Type B pancreatic cell (in vitro differentiated cells): ENCODE data around the gene NR6A1. TPM values are rescaled to one million over a fixed set of nuclear protein-coding genes. Genes with fewer than 3 reads are reported as not detected.

Experiments used
- DNase-seq: peaks from one replicate; pipeline ENCODE4 v3.0.0; 2021; ENCODE audit warnings: mixed read lengths; ENCODE audit not compliant: unreplicated experiment; ENCODE audit errors: extremely low spot score
- H3K27ac Mint-ChIP-seq: 2 replicates; pipeline ENCODE4 v1.8.0; 2021; ENCODE audit warnings: mild to moderate bottlenecking, mixed read lengths
- H3K27me3 Mint-ChIP-seq: 2 replicates; pipeline ENCODE4 v1.8.0; 2021; ENCODE audit warnings: mixed read lengths
- H3K36me3 Mint-ChIP-seq: 2 replicates; pipeline ENCODE4 v1.8.0; 2021; ENCODE audit warnings: mixed read lengths
- H3K4me1 Mint-ChIP-seq: one replicate; pipeline ENCODE4 v1.8.0; 2021; ENCODE audit warnings: mixed read lengths; ENCODE audit not compliant: unreplicated experiment
- H3K4me3 Mint-ChIP-seq: 2 replicates; pipeline ENCODE4 v1.8.0; 2021; ENCODE audit warnings: mild to moderate bottlenecking, mixed read lengths
- H3K9me3 Mint-ChIP-seq: 2 replicates; pipeline ENCODE4 v1.8.0; 2021; ENCODE audit warnings: mixed read lengths
- total RNA-seq: library from RNA; stranded (reverse); gene quantifications from 2 replicates; pipeline ENCODE4 v1.2.1, GENCODE V29; 2021; ENCODE audit warnings: low replicate concordance
- TF ChIP-seq, protein P1 (sequence below): fragments of 200-600 bp; sonication (generic); conservative IDR thresholded peaks from 2 replicates; pipeline ENCODE4 v1.5.0; 2021; ENCODE audit warnings: antibody characterized with exemption, mild to moderate bottlenecking

The NR6A1 gene
- total RNA-seq, 1 donor from 2014 or later, result 10.0 TPM

DNA sequence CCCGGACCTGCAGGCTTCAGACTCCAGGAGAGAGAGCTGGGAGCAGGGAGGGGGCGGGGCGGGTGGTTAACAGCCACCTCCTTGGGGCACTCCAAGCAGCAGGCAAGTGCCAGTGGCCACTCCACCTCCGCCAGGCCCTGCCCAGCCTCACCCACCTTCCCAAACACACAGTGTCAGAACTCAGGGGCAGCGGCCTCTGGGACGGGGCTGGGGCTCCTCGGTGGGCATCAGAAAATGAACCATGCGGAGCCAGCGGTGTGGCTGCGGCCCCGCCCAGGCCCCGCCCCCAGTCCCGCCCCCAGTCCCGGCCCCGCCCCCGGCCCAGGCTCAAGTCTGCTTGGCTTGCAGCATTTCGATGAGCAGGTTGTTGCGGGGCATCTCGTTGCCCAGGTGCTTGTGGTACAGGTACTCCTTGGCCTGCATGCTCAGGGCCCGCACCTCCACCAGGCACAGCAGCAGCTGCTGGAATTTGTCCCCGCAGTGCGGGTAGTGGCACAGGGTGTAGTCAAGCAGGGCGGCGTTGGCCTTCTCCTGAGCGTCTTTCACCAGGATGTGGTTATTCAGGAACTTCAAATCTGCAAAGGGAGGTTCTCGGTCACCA lies 288.6 kb downstream of the NR6A1 start:
- Mint-ChIP-seq H3K9me3 (no peaks in the 10 kb centered on the region), H3K27me3 (peaks cover 51% of the 10 kb centered on the region), H3K4me3 (no peak overlapping the region), H3K27ac (no peak overlapping the region), H3K36me3 (no peaks in the 10 kb centered on the region), H3K4me1 (peaks cover 5% of the 10 kb centered on the region)
- no peak for DNase-seq
- TF ChIP-seq, protein P1, sequence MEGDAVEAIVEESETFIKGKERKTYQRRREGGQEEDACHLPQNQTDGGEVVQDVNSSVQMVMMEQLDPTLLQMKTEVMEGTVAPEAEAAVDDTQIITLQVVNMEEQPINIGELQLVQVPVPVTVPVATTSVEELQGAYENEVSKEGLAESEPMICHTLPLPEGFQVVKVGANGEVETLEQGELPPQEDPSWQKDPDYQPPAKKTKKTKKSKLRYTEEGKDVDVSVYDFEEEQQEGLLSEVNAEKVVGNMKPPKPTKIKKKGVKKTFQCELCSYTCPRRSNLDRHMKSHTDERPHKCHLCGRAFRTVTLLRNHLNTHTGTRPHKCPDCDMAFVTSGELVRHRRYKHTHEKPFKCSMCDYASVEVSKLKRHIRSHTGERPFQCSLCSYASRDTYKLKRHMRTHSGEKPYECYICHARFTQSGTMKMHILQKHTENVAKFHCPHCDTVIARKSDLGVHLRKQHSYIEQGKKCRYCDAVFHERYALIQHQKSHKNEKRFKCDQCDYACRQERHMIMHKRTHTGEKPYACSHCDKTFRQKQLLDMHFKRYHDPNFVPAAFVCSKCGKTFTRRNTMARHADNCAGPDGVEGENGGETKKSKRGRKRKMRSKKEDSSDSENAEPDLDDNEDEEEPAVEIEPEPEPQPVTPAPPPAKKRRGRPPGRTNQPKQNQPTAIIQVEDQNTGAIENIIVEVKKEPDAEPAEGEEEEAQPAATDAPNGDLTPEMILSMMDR, result no peak

DNA sequence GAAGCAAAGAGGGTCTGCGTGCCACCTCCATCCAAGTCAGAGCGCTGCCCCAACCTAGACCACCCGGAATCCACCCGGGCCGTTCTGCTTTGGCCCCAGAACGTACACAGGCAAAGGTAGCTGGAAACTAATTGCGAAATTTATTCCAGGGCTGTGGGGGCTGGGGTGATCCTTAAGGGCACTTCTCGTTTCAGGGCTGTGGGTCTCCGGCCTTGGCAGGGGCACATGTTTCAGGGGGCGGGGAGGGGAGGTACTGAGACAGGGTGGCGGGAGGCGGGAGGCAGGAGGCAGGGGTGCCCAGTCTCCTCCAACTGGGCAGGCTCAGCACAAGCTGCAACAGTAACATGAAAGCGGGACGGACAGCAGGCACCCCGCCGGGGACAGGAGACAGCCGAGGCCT lies 290.0 kb downstream of the NR6A1 start:
- DNase-seq, result no peak
- Mint-ChIP-seq H3K9me3 (no peaks in the 10 kb centered on the region), H3K4me1 (peaks cover 5% of the 10 kb centered on the region), H3K27me3 (peaks cover 44% of the 10 kb centered on the region), H3K36me3 (no peaks in the 10 kb centered on the region), H3K27ac (no peak overlapping the region), H3K4me3 (no peak overlapping the region)
- TF ChIP-seq, protein P1, result no peak

DNA sequence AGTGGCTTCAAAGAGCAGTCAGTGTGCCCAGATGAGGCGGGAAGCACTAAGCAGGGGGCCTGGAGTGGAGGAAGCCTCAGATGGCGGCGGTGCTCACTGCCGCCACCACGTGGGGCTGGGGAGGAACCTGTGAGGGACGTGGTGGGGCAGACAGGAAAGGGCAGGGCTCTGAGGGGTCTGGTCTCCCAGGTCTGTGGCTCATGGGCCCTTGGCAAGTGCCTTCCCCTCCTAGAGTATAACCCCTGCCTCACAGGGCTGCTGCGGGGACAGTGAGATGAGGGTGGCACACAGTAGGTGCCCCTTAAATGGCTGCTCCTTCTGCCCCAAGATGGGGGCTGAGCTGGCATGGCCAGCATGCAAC lies 290.5 kb downstream of the NR6A1 start:
- no peak for DNase-seq
- no peaks in the 10 kb centered on the region for H3K9me3 Mint-ChIP-seq
- H3K36me3 Mint-ChIP-seq, result no peaks in the 10 kb centered on the region
- H3K4me1 Mint-ChIP-seq, result peaks cover 5% of the 10 kb centered on the region
- TF ChIP-seq, protein P1, result peak; percentile 64
- peaks cover 43% of the 10 kb centered on the region for H3K27me3 Mint-ChIP-seq
- H3K27ac Mint-ChIP-seq, result no peak overlapping the region
- no peak overlapping the region for H3K4me3 Mint-ChIP-seq

DNA sequence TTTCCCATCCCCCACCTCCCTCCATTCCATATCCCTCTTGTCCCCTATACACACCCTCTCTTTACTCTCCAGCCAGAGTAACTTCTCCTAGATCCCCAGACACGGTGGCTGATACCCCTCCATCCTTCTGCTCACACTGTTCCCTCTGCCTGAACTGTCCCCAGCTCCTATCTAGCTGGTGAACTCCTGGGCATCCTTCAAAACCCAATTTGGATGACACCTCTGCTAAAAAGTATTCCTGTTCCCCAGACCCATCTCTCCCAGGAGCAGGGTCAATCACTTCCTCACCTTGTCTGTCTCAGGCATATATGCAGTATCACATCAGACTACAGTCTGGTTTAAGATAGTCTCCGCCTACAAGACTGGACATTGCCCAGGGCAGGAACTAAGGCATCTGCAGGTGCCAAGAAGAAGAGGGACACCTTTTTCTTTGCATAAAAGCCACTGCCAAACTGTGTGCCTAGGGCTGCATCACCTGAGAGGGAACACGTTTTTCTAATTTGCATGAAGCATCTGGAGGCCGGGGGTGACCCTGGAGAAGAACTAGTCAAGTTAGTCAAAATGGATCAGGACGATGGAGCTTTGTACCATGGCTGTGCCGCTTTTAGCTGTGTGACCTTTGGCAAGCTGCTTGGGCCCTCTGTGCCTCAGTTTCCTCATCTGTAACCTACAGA lies 291.0 kb downstream of the NR6A1 start:
- no peak overlapping the region for H3K4me3 Mint-ChIP-seq
- peaks cover 5% of the 10 kb centered on the region for H3K4me1 Mint-ChIP-seq
- TF ChIP-seq, protein P1, result no peak
- peak overlapping the region; percentile 22 for H3K27ac Mint-ChIP-seq
- H3K9me3 Mint-ChIP-seq, result no peaks in the 10 kb centered on the region
- DNase-seq, result no peak
- H3K36me3 Mint-ChIP-seq, result no peaks in the 10 kb centered on the region
- H3K27me3 Mint-ChIP-seq, result peaks cover 40% of the 10 kb centered on the region

DNA sequence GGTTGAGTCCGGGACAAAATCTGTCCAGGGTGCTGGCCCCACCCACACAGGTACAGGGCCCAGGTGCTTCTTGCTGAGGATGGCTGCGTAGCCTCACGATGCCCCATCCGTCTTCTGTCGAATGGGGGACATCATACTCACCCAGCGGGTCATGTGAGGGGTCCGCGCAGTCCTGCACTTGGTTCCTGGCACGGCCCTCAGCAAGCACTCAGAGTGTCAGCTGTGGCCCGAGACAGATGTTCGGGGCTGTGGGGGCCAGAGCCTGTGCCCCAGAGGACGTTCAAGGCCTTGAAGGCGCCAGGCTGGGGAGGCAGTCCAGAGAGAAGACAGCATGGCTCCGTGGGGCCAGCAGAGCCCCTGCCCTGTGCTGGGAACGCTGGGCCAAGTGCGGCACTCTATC lies 291.7 kb downstream of the NR6A1 start:
- no peak for DNase-seq
- no peaks in the 10 kb centered on the region for H3K36me3 Mint-ChIP-seq
- H3K4me3 Mint-ChIP-seq, result no peak overlapping the region
- H3K9me3 Mint-ChIP-seq, result no peaks in the 10 kb centered on the region
- TF ChIP-seq, protein P1, result no peak
- peaks cover 40% of the 10 kb centered on the region for H3K27me3 Mint-ChIP-seq
- peaks cover 5% of the 10 kb centered on the region for H3K4me1 Mint-ChIP-seq
- H3K27ac Mint-ChIP-seq, result no peak overlapping the region
